ENCODE data around the gene PHTF2. TPM values are rescaled to one million over a fixed set of nuclear protein-coding genes. Genes with fewer than 3 reads are reported as not detected.

PHTF2 gene
- total and polyA plus RNA-seq, 3 donors from 2014 or later: 13.9 to 35.3 (median 26.6) TPM

DNA sequence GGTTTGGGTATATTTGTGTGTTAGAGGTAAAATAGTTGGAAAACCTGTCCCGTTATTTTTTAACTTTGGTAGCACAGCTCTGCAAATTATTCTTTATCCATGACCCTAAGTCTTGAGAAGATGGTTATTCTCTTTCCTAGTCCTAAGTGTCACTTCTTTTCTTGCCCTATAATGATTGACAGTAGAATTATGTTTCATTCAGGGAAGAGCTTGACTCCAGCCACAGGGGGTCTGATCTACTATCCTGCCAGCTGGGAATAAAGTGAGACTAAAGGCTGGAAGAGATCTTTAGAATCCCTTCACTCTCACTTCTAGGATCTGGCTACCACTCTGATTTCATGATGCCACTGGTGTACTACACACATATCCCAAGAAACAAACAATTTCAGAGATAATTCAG, 90.4 kb downstream of the PHTF2 start:
- TF ChIP-seq, protein P1, sequence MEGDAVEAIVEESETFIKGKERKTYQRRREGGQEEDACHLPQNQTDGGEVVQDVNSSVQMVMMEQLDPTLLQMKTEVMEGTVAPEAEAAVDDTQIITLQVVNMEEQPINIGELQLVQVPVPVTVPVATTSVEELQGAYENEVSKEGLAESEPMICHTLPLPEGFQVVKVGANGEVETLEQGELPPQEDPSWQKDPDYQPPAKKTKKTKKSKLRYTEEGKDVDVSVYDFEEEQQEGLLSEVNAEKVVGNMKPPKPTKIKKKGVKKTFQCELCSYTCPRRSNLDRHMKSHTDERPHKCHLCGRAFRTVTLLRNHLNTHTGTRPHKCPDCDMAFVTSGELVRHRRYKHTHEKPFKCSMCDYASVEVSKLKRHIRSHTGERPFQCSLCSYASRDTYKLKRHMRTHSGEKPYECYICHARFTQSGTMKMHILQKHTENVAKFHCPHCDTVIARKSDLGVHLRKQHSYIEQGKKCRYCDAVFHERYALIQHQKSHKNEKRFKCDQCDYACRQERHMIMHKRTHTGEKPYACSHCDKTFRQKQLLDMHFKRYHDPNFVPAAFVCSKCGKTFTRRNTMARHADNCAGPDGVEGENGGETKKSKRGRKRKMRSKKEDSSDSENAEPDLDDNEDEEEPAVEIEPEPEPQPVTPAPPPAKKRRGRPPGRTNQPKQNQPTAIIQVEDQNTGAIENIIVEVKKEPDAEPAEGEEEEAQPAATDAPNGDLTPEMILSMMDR (IDR thresholded peaks at IDR 0.05): no peak
- TF ChIP-seq POLR2A (IDR thresholded peaks at IDR 0.05): no peak
- WGBS, 2 donors: 92 to 100% methylated on average over 1 of the region's 1 CpG
- Histone ChIP-seq H3K27ac (no peak overlapping the region), H3K9me3 (no peaks in the 10 kb centered on the region), H3K27me3 (no peaks in the 10 kb centered on the region), H3K36me3 (ENCODE audit: low read depth, missing control alignments) (no peaks in the 10 kb centered on the region), H3K4me3 (no peak overlapping the region), H3K4me1 (no peaks in the 10 kb centered on the region)
- DNase-seq: no peak
- intact Hi-C loops (cut with DNase I; ENCODE audit: low total_unique reads): no loop called here

DNA sequence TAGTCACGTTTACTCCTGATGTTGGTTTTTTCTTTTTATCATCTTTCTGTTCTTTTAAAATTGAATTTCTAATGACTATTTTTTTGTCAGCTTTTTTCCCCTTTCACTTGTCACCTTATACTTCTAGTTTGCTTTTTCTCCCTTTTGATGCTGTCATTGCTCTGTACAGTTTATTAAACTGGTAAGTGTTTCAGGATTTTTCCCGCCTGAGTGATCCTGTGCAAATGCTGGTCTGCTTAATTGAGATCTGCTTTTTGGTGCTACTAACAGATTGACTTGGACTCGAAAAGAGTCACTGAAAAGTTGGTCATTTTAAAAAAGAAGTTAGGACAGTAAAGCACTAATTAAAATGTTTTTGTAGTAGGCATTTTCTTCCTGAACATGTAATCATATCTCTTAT, 95.2 kb downstream of the PHTF2 start:
- no peaks in the 10 kb centered on the region for H3K36me3 ChIP-seq (ENCODE audit: low read depth, missing control alignments)
- H3K9me3 ChIP-seq: no peaks in the 10 kb centered on the region
- 86 to 89% methylated on average over 3 of the region's 3 CpGs for WGBS, 2 donors
- H3K4me1 ChIP-seq: no peaks in the 10 kb centered on the region
- no peak for DNase-seq
- no peaks in the 10 kb centered on the region for H3K27me3 ChIP-seq
- no peak overlapping the region for H3K27ac ChIP-seq
- no peak overlapping the region for H3K4me3 ChIP-seq
- intact Hi-C loops (cut with DNase I; ENCODE audit: low total_unique reads): no loop called here
- TF ChIP-seq, protein P1 (IDR thresholded peaks at IDR 0.05): no peak
- TF ChIP-seq POLR2A (IDR thresholded peaks at IDR 0.05): no peak

DNA sequence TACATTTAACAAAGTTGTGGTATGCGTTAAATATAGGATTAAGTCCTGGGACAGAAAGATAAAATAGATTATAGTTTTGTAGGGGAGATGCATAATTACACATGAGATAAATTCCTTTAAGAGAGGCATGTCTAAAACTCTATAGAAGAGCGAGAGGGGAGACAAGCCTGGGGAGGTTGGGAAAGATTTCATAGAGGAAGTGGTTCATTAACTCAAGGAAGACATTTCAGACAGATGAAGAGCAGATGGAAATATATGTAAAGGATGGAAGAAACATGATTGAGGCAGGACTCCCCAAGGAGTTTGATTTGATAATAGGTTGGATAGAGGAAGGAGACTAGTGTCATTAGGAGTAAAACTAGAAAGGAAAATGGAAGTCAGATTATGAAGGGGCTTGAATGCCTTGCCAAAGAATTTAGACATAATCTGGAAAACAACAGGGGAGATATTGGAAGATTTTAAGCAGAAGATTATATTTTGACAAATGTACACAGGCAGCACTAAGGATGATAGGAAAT, 96.1 kb downstream of the PHTF2 start:
- H3K4me1 ChIP-seq: no peaks in the 10 kb centered on the region
- H3K9me3 ChIP-seq: no peaks in the 10 kb centered on the region
- H3K27ac ChIP-seq: no peak overlapping the region
- intact Hi-C loops (cut with DNase I; ENCODE audit: low total_unique reads): no loop called here
- no peaks in the 10 kb centered on the region for H3K36me3 ChIP-seq (ENCODE audit: low read depth, missing control alignments)
- no peaks in the 10 kb centered on the region for H3K27me3 ChIP-seq
- TF ChIP-seq, protein P1 (IDR thresholded peaks at IDR 0.05): no peak
- no peak for TF ChIP-seq POLR2A (IDR thresholded peaks at IDR 0.05)
- 88% methylated on average over 2 of the region's 2 CpGs for WGBS, 2 donors
- no peak for DNase-seq
- no peak overlapping the region for H3K4me3 ChIP-seq

DNA sequence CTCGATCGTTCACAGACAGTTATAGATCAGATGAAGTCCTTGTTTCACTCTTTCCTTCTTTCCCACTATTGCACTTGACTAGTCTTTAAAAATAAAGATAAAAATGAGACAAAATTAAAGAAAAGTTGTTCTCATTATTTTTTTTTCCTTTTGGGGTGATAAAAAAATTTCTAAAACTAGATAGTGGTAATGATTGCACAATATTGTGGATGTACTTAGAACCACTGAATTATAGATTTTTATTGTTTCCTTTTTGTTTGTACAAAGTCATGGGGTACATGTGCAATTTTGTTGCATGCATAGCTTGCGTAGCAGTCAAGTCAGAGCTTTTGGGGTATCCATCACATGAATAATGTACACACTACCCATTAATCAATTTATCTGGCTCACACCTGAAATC, 97.3 kb downstream of the PHTF2 start:
- no peaks in the 10 kb centered on the region for H3K4me1 ChIP-seq
- no peak for DNase-seq
- no peak overlapping the region for H3K4me3 ChIP-seq
- no peak overlapping the region for H3K27ac ChIP-seq
- no peaks in the 10 kb centered on the region for H3K9me3 ChIP-seq
- H3K27me3 ChIP-seq: no peaks in the 10 kb centered on the region
- 87 to 93% methylated on average over 3 of the region's 3 CpGs for WGBS, 2 donors
- H3K36me3 ChIP-seq (ENCODE audit: low read depth, missing control alignments): no peaks in the 10 kb centered on the region
- intact Hi-C loops (cut with DNase I; ENCODE audit: low total_unique reads): no loop called here
- TF ChIP-seq, protein P1 (IDR thresholded peaks at IDR 0.05): no peak
- TF ChIP-seq POLR2A (IDR thresholded peaks at IDR 0.05): no peak

DNA sequence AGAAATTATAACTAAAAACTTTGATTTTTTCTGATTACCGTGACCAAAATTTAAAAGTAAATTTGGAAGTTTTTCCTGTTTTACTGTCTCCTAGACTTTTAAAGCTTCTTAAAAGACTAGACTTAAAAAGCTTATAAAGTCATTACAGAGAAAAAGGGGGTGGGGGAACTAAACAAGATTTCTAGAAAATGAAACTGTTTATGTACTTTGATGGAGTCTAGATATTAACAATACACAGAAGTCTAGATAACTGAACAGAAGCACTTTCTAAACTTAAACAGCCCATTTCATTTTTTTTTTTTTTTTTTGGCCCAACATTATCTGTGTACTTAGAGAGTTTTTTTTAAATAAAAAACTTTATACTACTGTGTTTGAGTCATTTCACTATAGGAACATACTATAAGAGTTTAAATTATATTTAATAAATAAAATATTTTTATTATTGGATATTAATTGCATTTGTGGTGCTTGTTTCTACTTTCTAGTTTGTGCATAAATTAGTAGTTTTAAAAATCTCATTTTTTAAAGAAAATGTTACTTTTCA, 98.5 kb downstream of the PHTF2 start:
- TF ChIP-seq POLR2A (IDR thresholded peaks at IDR 0.05): no peak
- TF ChIP-seq, protein P1 (IDR thresholded peaks at IDR 0.05): no peak
- H3K27me3 ChIP-seq: no peaks in the 10 kb centered on the region
- no peaks in the 10 kb centered on the region for H3K4me1 ChIP-seq
- no peaks in the 10 kb centered on the region for H3K9me3 ChIP-seq
- no peak overlapping the region for H3K4me3 ChIP-seq
- no peaks in the 10 kb centered on the region for H3K36me3 ChIP-seq (ENCODE audit: low read depth, missing control alignments)
- DNase-seq: no peak
- WGBS, 2 donors: 92 to 98% methylated on average over 1 of the region's 1 CpG
- H3K27ac ChIP-seq: no peak overlapping the region
- intact Hi-C loops (cut with DNase I; ENCODE audit: low total_unique reads): no loop called here

Measured in testis (tissue), 3 donors.